Stimulated activated CD4-positive, alpha-beta T cell treated with anti-CD3 and anti-CD28 coated beads, TNF-alpha, amount 100 ng/mL, for 48 hours (primary cell): Measurements from ENCODE around the gene CCKAR.
"Not testable (repeated sequence)": the region's sequence is repeated elsewhere in the genome, so short reads cannot be mapped to it uniquely, and the experiment has no call there.

ENCODE experiments used
- DNase-seq, 3 donors: peaks; one replicate each; pipeline ENCODE4 v3.0.0-alpha.2; 2020; ENCODE audit warnings: low read depth in 3 of 3

The CCKAR gene

GRCh38 chr4:26490111-26490959, at the start of gene CCKAR:
TSS of gene CCKAR (minus strand) at chr4:26490484. CDS start at chr4:26490267, 217 bp downstream.
- no peak for DNase-seq

- DNase-seq, result no peak
These were observed 43.4 kb upstream of the CCKAR start for GRCh38 chr4:26533685-26534084.

- DNase-seq, result no peak
These were observed 41.3 kb upstream of the CCKAR start for GRCh38 chr4:26531491-26532116.

GRCh38 chr4:26530099-26530498, 39.8 kb upstream of the CCKAR start:
- no peak for DNase-seq

GRCh38 chr4:26529479-26529878, 39.2 kb upstream of the CCKAR start:
- no peak for DNase-seq

- DNase-seq, result no peak
These were observed 35.5 kb upstream of the CCKAR start for GRCh38 chr4:26525771-26526150.

- DNase-seq, result no peak
These were observed 35.0 kb upstream of the CCKAR start for GRCh38 chr4:26525136-26525770.

GRCh38 chr4:26524011-26524410, 33.7 kb upstream of the CCKAR start:
- no peak for DNase-seq

GRCh38 chr4:26522478-26522877, 32.2 kb upstream of the CCKAR start:
- no peak for DNase-seq

GRCh38 chr4:26520728-26521450, 30.6 kb upstream of the CCKAR start:
- DNase-seq, result no peak

- no peak for DNase-seq
These were observed 25.7 kb upstream of the CCKAR start for GRCh38 chr4:26515936-26516335.

- no peak for DNase-seq
These were observed 20.2 kb upstream of the CCKAR start for GRCh38 chr4:26510334-26510964.

- DNase-seq, result no peak
These were observed 19.5 kb upstream of the CCKAR start for GRCh38 chr4:26509681-26510333.

- DNase-seq, result no peak
These were observed 17.0 kb upstream of the CCKAR start for GRCh38 chr4:26507286-26507685.

- DNase-seq, result no peak
These were observed 13.6 kb upstream of the CCKAR start for GRCh38 chr4:26503844-26504243.

GRCh38 chr4:26503427-26503826, 13.1 kb upstream of the CCKAR start:
- no peak for DNase-seq

- not testable (repeated sequence) for DNase-seq
These were observed 10.3 kb upstream of the CCKAR start for GRCh38 chr4:26500565-26500999.

GRCh38 chr4:26496207-26496783, 6.0 kb upstream of the CCKAR start:
- no peak for DNase-seq

- no peak for DNase-seq
These were observed 3.2 kb upstream of the CCKAR start for GRCh38 chr4:26493461-26493860.

GRCh38 chr4:26491449-26492170, 1.3 kb upstream of the CCKAR start:
- DNase-seq, result no peak
